Stimulated activated CD8-positive, alpha-beta memory T cell treated with anti-CD3 and anti-CD28 coated beads, Interleukin-12 subunit alpha, Interleukin-12 subunit beta, amount 100 ng/mL, for 4 hours (primary cell): ENCODE results near the gene CD99.
"Not testable (repeated sequence)": the region's sequence is repeated elsewhere in the genome, so short reads cannot be mapped to it uniquely, and the experiment has no call there.

Experiments
- DNase-seq: peaks from one replicate; pipeline ENCODE4 v3.0.0-alpha.2; 2020; ENCODE audit warnings: low read depth

Gene CD99

DNA sequence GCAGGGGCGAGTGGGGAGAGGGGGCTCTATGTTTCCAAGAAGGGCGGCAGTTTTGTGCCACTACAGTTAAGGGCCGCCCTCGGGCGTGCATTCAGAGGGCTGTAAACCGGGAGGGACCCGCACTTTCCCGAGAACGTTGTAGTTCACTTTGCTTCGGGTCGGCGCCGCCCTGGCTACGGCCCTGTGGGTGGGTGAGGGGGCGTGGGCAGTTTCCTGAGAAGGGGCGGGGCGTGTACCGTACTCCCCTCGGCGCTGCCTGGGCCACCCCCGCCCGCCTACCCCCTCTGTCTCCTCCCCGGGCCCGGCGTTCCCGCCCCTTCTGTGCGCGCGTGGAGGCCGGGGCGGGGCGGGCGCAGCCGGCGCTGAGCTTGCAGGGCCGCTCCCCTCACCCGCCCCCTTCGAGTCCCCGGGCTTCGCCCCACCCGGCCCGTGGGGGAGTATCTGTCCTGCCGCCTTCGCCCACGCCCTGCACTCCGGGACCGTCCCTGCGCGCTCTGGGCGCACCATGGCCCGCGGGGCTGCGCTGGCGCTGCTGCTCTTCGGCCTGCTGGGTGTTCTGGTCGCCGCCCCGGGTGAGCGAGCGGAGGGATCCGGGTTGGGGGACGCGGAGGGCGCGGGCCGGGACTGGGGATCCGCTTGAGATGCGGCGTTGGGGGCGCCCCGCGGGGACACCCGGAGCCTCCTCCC is at the start of gene CD99:
Gene CD99, plus strand, starts transcription at position 440 of the 687 bp plus-strand sequence. Its CDS starts 66 bp downstream, at position 506.
- DNase-seq: peak; percentile 91

DNA sequence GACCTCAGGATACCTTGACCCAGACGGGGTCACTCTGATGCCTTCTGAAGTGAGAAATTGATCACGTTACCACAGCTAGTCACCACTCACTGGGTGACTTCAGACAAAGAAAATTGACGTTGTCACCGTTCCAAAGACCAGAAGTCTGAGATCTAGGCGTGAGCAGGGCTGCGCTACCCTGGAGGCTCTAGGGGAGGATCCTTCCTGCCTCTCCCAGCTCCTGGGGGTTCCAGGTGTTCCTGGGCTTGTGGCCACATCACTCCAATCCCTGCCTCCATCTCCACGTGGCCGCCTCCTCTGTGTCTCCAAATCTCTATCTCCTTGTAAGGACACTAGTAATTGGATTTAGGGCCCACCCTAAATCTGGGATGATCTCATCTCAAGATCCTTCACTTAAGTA is 48.9 kb upstream of the CD99 start:
- DNase-seq: no peak

DNA sequence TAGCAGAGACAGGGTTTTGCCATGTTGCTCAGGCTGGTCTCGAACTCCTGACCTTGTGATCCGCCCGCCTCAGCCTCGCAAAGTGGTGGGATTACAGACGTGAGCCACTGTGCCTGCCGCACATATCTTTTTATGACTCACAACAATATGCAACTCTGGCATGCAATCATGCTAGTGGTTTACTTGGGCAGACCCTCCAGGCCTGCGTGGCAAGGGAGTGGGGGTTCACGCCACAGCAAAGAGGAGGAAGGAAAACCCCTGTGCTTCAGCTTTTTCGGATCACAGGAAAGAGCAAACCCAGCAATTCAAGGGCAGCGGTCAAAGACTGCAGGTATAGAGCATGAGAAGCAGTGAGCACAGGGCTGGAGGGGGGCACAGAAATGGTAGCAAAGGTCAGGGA is 48.3 kb upstream of the CD99 start:
- no peak for DNase-seq

DNA sequence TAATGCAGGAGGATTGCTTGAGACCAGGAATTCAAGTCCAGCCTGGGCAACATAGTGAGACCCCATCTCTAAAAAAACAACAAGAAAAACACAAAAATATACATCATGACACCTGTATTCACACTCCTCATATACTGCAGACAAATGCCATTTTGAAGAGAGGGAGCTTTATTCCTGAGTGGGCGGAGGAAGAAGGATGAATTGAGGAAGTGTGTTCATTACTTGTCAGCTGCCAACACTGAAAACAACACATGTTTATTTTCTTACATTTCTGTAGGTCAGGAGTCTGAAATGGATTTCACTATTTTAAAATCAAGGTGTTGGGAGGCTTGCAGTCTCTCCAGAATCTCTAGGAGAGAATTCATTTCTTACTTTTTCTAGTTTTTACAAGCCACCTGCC is 47.2 kb upstream of the CD99 start:
- no peak for DNase-seq

DNA sequence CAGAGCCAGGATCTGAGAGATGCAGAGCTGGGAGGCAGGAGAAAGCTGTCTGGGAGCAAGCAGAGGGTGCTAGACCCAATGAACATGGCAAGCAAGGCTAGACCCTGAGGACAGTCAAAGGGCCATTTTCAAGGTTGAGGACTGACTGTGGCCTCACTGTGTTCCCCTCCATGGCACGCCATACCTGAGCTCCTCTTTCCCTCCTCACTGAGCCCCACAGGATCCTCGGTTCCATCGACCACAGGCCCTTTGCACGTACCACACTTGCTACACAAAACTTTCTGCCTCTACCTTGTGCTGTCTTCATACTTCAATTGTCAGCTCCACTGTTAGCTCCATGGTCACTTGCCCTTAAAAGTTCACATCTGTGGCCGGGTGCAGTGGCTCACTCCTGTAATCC is 45.5 kb upstream of the CD99 start:
- DNase-seq: no peak

DNA sequence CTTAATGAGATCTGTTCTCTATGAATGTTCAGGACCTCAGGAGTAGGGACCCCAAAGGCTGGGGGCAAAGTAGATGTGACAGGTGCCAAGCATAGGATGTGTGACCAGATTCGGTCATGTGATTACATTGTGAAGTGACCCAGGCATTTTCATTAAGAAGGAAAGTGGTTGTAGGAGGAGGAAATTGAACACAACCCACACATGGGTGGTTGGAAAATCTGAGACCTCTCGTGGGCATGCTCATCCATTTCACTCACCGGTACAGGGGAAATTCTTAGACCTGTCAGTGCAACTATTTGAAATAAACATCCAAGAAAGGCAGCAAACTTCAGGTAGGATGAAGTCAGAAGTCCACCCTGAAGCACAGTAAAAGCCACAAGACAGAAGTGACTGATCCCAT is 43.5 kb upstream of the CD99 start:
- no peak for DNase-seq

DNA sequence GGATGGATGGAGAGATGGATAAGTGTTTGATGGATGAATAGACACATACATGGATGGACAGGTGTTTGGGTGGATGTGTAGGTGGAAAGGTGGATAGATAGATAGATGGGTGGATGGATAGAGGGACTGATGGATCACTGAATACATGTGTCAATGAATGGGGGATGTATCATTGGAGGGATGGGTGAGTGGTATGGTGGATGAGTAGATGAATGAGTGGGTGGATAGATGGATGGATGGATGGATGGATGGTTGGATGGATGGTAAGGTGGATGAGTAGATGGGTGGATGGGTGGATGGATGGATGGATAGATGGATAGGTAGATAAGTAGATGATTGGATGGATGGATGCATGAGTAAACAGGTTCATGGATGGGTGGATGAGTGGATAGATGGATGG is 41.1 kb upstream of the CD99 start:
- DNase-seq: no peak

DNA sequence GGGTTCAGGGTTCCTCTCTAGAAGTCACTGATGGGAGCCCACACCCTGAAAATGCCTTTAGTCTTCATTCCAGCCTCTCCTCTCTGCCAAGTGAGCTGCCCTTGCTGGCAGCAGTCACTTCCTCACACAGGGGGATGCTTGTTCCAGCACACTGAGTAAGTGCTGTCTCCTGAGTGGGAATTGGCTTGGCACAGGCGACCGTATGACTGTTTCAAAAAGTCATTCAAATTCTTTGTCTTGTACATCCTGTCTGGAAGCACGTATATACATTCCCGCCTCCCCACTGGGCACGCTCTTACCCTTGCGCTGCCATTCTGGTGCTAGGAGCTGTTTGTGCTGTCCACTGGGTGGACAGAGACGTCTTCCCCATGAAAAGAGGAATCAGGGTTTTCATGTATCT is 40.2 kb upstream of the CD99 start:
- DNase-seq: no peak

DNA sequence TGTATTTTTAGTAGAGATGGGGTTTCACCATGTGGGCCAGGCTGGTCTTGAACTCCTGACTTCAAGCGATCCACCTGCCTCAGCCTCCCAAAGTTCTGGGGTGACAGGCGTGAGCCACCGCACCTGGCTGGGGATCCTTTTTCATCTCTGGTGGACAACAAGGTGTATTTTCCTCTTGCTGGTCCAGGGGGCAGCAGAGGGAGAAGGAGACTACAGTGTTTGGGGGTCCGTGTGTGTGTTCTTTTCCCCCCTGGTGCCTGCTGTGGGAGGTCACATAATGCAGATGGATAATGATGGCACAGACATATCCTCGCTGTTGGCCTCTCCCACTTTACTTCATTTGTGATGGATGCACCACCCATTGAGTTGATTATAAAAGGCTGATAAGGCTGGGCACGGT is 39.0 kb upstream of the CD99 start:
- DNase-seq: no peak

DNA sequence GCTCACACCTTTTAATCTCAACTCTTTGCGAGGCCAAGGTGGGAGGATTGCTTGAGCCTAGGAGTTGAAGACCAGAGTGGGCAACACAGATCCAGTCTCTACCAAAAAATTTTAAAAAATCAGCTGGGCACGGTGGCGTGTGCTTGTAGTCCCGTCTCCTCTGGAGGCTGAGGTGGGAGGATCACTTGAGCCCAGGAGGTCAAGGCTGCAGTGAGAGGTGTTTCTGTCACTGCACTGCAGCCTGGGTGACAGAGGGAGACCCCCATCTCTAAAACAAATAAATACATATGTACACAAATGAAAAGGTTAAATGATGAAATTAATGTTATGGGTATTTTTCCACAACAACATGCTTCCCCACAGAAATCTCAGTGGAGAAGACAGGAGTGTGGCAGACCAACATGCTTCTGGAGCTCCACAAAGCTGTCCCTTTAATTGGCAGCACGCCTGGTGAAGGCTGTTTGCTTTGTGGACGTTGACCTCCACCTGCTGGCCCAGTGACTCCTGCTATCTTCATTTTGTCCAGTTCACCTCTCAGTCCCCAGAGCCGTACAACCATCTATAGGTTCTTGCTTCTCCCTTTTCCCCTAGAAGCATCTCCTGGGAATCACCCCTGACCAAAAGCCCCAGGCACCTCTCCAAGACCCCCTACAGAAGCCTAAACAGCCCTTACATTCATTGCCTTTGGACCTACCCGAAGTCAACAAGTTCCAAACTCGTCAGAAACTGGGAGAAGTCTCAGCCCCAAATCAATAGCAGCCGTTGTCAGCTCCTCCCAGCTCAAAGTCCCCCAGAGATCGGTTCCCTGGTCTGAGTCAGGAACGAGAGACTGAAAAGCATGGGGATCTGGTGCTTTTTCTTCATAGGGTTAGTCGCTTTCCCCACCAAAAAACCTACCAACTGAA is 36.4 kb upstream of the CD99 start:
- no peak for DNase-seq

- no peak for DNase-seq
These were observed 34.7 kb upstream of the CD99 start for GRCh38 chrX:2656257-2656836.

- DNase-seq: no peak
These were observed 33.5 kb upstream of the CD99 start for GRCh38 chrX:2657532-2658113.

- DNase-seq: no peak
These were observed 32.4 kb upstream of the CD99 start for GRCh38 chrX:2658585-2659292.

DNA sequence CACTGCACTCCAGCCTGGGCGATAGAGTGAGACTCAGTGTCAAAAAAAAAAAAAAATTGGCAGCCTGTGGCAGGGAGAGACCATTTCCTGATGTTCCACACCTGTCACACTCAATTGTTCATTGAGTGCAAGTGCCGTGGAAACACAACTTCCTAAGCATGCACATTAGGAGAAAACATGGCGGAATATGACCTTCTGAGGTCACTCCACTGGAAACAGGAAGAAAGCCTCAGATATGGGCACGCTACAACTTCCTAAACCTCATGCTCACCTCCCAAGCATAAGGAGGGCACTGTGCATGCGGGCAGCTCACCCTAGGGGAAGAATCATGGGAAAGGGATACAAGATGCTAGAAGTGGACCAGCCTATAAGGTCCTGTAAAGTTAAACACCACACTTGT is 28.5 kb upstream of the CD99 start:
- no peak for DNase-seq

DNA sequence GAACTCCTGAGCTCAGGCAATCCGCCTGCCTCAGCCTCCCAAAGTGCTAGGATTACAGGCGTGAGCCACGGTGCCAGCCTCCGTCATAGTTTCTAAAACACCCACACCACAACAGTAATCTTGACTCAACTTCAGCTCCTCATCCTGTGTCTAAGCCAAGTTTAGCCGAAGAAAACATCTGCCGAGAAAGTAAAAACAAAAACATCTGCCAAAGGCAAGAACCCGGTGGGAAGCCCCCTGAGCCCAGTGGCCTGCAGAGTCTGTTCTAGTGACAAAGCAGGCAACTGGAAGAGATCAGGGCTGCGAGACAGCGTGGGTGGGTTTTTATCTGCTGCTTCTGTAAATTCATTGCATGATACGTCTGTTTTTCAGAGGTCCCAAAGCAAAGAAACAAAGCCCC is 26.6 kb upstream of the CD99 start:
- DNase-seq: no peak

DNA sequence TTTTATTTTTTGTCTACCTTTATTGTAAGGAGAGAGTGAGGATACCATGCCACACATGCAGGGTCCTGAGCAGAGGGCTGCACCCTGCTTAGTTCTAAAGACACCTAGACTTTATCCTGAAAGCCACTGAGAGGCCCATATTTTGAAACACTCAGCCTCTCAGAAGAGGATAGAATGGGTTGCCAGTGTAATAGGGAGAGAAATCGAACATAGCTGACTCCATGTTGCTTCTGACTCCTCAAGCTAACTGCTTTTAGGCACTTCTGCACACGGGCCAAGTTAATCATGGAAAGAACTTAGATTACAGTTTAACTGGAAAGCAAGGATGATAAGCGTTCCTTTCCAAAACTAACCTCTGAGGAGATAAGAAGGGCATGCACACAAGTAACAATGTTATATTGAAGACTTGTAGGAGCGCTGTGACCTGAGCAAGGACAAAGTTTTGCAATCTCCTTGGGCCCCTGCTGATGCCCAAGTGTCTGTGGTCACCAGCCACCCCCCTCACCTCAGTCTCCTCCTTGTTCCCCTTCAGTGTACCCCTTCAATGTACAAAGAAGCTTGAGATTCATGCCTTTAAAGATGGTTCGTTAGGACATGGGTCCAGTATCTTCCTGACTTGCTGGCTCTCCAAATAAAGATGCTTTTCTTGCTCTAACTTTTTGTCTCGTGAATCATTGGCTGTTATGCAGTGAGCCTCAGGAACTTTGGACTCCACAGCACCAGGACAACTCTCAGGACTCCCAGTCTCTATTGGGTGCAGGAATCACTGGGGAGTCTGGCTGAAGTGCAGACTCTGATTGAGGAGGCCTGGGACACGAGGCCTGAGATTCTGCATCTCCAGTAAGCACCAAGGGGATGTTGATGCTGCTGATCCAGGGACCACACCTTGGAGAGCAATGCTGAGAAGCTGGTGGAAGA is 25.4 kb upstream of the CD99 start:
- DNase-seq: no peak

DNA sequence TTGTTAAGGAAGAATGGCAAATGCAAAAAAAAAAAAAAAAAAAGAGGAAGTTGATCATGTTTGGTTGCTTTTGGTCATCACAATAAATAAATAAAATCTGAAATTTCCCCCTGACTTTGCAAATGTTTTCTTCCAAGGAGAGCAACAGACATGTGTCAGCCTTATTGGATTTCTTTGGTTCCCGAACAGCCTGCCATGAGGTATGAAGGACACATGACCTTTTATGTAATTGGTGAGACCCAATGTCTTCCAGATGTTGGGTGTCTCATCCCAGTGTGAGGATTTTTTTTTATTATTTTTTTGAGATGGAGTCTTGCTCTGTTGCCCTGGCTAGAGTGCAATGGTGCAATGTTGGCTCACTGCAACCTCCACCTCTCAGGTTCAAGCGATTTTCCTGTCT is 24.6 kb upstream of the CD99 start:
- DNase-seq: no peak

GRCh38 chrX:2670978-2671377 is 20.1 kb upstream of the CD99 start:
- DNase-seq: no peak

DNA sequence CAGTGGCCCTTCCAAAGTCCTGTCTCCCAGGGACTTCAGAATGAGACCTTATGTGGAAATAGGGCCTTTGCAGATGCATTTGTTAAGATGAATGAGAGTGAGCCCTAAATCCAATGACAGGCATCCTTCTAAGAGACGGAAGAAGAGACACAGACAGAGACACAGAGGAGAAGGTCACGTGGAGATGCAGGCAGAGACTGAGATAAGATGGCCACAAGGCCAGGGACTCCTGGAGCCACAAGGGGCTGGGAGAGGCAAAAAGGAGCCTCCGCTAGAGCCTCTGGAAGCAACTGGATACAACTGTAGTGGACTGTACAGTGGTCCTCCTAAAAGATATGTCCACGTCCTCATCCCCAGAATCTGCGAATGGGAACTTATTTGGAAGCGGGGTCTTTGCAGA is 19.0 kb upstream of the CD99 start:
- no peak for DNase-seq

DNA sequence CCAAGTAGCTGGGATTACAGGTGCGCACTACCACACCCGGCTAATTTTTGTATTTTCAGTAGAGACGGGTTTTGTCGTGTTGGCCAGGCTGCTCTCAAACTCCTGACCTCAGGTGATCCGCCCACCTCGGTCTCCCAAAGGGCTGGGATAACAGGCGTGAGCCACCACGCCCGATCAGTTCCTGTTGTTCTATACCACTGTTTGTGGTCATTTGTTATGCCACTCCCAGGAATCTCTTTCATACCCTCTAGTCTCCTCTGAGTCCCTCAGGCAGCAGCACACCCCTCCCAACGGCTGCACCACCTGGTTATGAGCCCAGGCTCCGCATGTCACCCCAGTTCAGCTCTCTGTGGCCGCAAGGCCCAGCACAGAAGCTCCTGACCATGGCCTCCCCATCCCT is 17.5 kb upstream of the CD99 start:
- DNase-seq: no peak

DNA sequence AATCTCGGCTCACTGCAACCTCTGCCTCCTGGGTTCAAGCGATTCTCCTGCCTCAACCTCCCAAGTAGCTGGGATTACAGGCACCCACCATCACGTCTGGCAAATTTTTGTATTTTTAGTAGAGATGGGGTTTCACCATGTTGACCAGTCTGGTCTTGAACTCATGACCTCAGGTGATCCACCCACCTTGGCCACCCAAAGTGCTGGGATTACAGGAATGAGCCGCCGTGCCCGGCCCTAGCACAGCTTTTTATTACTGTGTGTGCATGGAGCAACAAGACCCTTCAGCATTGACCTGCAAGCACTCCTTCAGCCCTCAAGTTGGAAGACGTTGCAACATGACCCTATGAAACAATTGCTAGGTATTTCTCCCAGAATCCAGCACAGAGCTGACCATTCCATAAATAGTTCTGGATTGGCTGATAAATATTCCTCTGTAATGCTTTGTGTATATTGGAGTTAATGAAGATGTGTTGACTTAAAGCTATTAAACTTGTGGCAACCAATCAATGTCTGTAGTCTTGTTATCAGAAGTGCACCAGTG is 15.4 kb upstream of the CD99 start:
- DNase-seq: not testable (repeated sequence)
